Ectodermal cell (in vitro differentiated cells): ENCODE measurements around the gene GNG4.
"Not testable (repeated sequence)": the region's sequence is repeated elsewhere in the genome, so short reads cannot be mapped to it uniquely, and the experiment has no call there.

ENCODE experiments used
- H3K27ac ChIP-seq: 2 replicates; pipeline ENCODE4 v1.7.0; 2013; ENCODE audit warnings: mild to moderate bottlenecking, low read depth, low read length; ENCODE audit not compliant: insufficient read depth, poor library complexity, severe bottlenecking
- H3K27me3 ChIP-seq: 2 replicates; pipeline ENCODE4 v1.7.0; 2013; ENCODE audit warnings: mild to moderate bottlenecking, low read length; ENCODE audit not compliant: insufficient read depth, control insufficient read depth, poor library complexity, severe bottlenecking
- H3K36me3 ChIP-seq: one replicate; pipeline ENCODE4 v1.7.0; 2013; ENCODE audit warnings: low read length; ENCODE audit not compliant: control insufficient read depth, insufficient read depth
- H3K4me1 ChIP-seq: one replicate; pipeline ENCODE4 v1.7.0; 2013; ENCODE audit warnings: low read length; ENCODE audit not compliant: control insufficient read depth, insufficient read depth
- H3K4me3 ChIP-seq: 2 replicates; pipeline ENCODE4 v1.7.0; 2013; ENCODE audit warnings: low read depth, low read length, control low read depth; ENCODE audit not compliant: insufficient read depth
- H3K9me3 ChIP-seq: 2 replicates; pipeline ENCODE4 v1.7.0; 2013; ENCODE audit warnings: mild to moderate bottlenecking, low read length, moderate library complexity; ENCODE audit not compliant: control insufficient read depth
- WGBS, 2 experiments: methylation state at CpG; one replicate each; pipeline ENCODE4 v1.1.7; 2013; ENCODE audit warnings: missing lambda C conversion rate in 2 of 2; 5-methylcytosine and 5-hydroxymethylcytosine counted together

GNG4 gene

DNA sequence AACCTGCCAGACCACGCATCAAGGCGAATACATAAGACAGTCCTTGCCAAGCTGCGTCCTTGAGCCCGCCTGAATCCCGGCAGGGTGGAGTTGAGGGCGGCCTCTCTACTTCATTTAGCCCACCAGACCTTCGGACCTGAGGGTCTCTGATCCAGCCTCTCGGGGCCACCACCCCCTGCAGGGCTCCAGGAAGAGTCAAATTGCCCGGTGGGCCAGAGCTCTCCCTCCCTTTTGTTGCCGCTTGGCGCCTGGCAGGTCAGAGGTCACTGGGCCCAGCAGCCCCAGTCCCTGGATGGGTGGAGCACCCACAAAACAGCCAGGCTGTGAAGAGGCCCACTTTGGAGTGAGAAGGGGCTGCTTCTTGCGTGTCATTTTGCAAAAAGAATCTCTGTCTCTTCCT is 9.0 kb downstream of the GNG4 start:
- H3K27ac ChIP-seq, result no peak overlapping the region
- H3K36me3 ChIP-seq, result no peaks in the 10 kb centered on the region
- no peak overlapping the region for H3K4me3 ChIP-seq
- H3K27me3 ChIP-seq, result peaks cover 16% of the 10 kb centered on the region
- 81 to 88% methylated on average over 11 to 12 of the region's 12 CpGs for WGBS, 2 experiments
- H3K4me1 ChIP-seq, result peaks cover 26% of the 10 kb centered on the region
- no peaks in the 10 kb centered on the region for H3K9me3 ChIP-seq

GRCh38 chr1:235639226-235640205 is 10.1 kb downstream of the GNG4 start:
- 86 to 90% methylated on average over 14 of the region's 14 CpGs for WGBS, 2 experiments
- H3K4me1 ChIP-seq, result peaks cover 19% of the 10 kb centered on the region
- H3K9me3 ChIP-seq, result no peaks in the 10 kb centered on the region
- H3K27me3 ChIP-seq, result peaks cover 16% of the 10 kb centered on the region
- no peak overlapping the region for H3K27ac ChIP-seq
- H3K36me3 ChIP-seq, result no peaks in the 10 kb centered on the region
- H3K4me3 ChIP-seq, result no peak overlapping the region

- not testable (repeated sequence) for H3K4me3 ChIP-seq, H3K27ac ChIP-seq, H3K36me3 ChIP-seq, H3K9me3 ChIP-seq
- WGBS, 2 experiments, result 86 to 88% methylated on average over 1 of the region's 2 CpGs
- peaks cover 16% of the 10 kb centered on the region for H3K4me1 ChIP-seq
- peaks cover 15% of the 10 kb centered on the region for H3K27me3 ChIP-seq
These were observed 11.0 kb downstream of the GNG4 start for GRCh38 chr1:235638612-235639011.

DNA sequence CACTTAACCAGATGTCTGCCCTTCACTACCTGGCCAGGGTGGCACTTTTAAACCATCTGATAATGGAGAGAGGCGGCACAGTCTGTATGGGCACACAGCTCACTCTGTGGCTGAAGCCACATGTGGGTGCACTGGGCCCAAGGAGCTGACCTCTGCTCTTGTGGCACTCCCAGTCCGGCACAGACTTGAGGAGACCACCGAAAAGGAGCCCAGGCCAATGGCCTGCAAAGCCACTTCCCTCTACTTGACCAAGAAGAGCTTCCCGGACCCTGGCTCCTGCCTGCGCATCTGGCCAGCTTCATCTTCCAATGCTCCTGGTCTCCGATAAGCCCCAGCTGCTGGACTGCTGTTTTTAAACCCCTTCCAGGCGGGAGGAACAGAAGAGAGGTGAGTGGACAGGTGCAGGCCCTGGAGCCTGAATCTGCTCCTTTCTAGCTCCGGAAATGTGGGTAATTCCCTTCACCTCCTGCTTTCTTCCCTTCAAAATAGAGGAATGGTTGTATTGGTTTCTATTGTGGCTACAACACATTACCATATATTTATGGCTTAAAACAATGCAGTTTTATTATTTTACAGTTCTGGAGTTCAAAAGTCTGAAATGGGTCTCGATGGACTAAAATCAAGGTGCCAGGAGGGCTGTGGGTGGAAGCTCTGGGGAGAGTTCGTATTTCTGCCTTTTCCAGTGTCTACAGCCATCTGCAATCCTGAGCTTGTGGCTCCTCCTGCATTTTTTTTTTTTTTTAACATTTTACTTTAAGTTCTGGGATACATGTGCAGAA is 11.6 kb downstream of the GNG4 start:
- H3K9me3 ChIP-seq, result no peaks in the 10 kb centered on the region
- H3K27me3 ChIP-seq, result peaks cover 12% of the 10 kb centered on the region
- no peak overlapping the region for H3K27ac ChIP-seq
- H3K4me1 ChIP-seq, result peaks cover 13% of the 10 kb centered on the region
- H3K36me3 ChIP-seq, result no peaks in the 10 kb centered on the region
- 86 to 93% methylated on average over 9 to 10 of the region's 10 CpGs for WGBS, 2 experiments
- H3K4me3 ChIP-seq, result no peak overlapping the region

DNA sequence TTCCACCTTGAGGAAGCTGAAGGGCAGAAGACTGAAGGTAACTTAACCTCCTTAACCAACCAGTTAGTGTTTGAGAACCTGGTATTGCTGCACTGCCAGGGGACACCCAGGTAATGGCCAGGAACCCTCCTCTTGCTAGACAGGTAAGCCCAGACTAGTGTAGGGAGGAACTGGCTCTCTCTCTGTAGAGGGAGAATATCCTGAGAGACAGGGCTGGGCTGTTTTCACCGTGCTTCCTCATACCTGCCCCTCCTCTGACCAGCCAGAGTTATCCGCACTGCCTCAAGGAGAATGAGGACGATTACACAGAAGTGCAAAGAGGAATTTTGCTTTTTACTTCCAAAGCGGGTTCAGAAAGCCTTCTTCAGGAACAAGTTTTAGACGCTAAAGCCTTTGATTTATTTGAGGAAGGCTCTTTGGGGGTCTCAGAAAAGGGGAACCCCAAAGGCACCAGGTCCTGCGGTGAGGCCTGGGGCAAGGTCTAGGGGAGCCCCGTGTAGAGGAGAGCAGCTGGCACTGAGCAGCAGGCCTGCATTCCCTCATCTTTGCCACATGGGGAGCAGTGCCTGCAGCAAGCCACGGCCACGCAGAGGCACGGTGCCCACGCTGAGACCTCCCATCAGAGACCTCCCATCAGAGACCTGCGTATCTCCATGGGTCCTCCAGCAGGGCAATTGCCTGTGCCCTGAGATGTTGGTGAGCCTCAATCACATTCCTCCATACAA is 13.5 kb downstream of the GNG4 start:
- no peak overlapping the region for H3K4me3 ChIP-seq
- 79% methylated on average over 12 of the region's 12 CpGs for WGBS, 2 experiments

DNA sequence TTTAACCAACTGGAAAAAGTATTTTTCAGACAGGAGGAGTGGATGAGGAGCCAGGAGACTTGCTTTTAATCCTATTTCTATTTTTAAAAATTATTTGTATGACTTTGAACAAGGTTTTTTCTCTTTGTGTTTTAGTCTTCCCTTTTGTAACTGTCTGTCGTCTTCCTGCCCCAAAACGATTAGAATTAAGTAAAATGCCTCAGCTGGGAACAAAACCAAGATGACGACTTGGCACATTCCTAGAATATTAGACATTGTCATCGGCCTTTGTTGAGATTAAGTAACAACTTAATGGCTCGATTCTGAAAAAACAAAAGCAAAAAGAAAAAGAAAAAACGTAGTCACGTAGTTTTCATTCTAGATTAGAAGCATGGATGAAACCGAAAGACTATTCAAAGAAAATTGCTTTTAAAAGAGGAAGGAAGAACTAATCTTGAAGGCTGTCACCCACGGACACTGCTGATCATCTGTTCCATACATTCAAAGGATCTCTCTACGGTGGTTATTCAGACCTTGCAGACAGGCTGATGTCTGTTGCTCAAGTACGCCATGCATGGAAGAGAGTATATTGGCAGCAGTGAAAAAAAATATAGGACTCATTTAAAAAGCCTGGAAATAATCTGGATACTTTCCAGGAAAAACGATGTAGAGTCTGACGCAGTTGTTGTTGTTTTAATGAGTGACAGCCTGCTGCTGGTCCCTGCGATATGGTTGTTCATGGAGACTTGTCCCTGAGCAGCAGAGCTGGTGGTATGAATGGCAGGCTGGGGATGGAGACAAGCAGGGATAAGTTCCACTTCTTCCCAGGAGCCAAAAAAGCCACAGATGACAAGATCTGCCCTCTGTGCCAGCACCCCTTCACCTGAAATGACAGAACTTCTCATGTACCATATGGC is 16.8 kb downstream of the GNG4 start:
- Histone ChIP-seq H3K27me3 (no peaks in the 10 kb centered on the region), H3K9me3 (no peaks in the 10 kb centered on the region), H3K36me3 (no peaks in the 10 kb centered on the region), H3K4me1 (peaks cover 5% of the 10 kb centered on the region), H3K4me3 (no peak overlapping the region), H3K27ac (no peak overlapping the region)
- WGBS, 2 experiments, result 81 to 83% methylated on average over 14 of the region's 14 CpGs

More for the DNA sequence above, 13.5 kb downstream of the GNG4 start:
- Histone ChIP-seq H3K4me1 (peaks cover 7% of the 10 kb centered on the region), H3K27ac (no peak overlapping the region), H3K36me3 (no peaks in the 10 kb centered on the region), H3K27me3 (no peaks in the 10 kb centered on the region), H3K9me3 (no peaks in the 10 kb centered on the region)

DNA sequence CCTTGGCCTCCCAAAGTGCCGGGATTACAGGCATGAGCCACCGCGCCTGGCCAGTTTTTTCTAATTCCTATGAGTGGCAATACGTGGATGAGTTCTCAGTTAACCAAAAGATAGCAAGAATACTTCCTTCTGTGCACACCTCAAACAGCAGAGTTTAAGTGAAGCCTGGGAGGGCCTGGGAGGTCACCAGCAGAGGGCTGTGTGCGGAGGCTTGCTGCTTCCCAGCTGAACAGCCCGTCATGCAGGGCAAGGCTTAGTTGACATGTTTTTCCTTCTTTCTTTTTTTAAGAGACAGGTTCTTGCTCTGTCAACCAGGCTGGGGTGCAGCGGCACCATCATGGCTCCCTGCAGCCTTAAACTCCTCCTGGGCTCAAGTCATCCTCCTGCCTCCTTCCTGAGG is 17.8 kb downstream of the GNG4 start:
- no peak overlapping the region for H3K4me3 ChIP-seq
- H3K4me1 ChIP-seq, result peaks cover 5% of the 10 kb centered on the region
- WGBS, 2 experiments, result 83 to 86% methylated on average over 7 of the region's 7 CpGs
- H3K36me3 ChIP-seq, result no peaks in the 10 kb centered on the region
- H3K27ac ChIP-seq, result no peak overlapping the region
- H3K9me3 ChIP-seq, result no peaks in the 10 kb centered on the region
- H3K27me3 ChIP-seq, result no peaks in the 10 kb centered on the region

DNA sequence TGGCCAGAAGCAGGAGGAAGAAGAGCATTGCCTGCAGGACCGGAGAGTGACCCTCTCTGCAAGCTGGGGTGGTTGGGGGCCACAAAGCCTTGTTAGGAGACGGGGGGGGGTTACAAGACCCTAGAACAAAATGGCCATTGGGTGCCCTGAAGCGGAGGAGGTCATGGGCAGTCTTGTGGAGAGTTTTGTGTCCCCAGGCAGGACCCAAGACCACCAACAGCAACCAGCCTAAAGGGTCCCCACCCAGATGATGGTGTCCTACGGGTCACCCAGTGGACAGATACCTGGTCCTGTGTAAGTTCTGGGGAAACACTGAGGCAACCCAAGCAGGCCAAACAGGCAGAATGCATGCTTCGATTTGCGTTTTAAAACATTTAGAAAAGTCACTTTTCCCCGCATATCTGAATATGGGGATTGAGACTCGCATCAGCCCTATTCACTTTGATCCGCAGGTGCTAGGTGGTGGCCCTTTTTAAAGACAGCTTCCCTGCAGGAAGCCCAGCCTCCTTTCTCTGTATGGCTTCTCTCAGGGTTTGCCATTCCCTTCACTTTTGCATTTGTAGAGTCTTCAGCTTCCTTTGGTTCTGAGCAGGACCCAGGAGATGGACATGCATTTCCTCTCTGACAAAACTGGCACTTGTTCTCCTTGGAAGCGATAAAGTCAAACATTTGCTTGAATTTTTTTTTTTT is 21.1 kb downstream of the GNG4 start:
- H3K36me3 ChIP-seq, result no peaks in the 10 kb centered on the region
- no peak overlapping the region for H3K4me3 ChIP-seq
- H3K27ac ChIP-seq, result no peak overlapping the region
- no peaks in the 10 kb centered on the region for H3K27me3 ChIP-seq
- H3K4me1 ChIP-seq, result peaks cover 5% of the 10 kb centered on the region
- no peaks in the 10 kb centered on the region for H3K9me3 ChIP-seq
- WGBS, 2 experiments, result 66 to 69% methylated on average over 10 of the region's 10 CpGs

GRCh38 chr1:235625831-235626230 is 23.8 kb downstream of the GNG4 start:
- Histone ChIP-seq H3K27ac (no peak overlapping the region), H3K4me3 (no peak overlapping the region), H3K36me3 (no peaks in the 10 kb centered on the region), H3K27me3 (no peaks in the 10 kb centered on the region), H3K4me1 (peaks cover 7% of the 10 kb centered on the region), H3K9me3 (no peaks in the 10 kb centered on the region)
- WGBS, 2 experiments, result 95 to 96% methylated on average over 4 of the region's 4 CpGs
